GM20431 (cell line): Measurements from ENCODE around the gene CD70.
"Not testable (repeated sequence)": the region's sequence is repeated elsewhere in the genome, so short reads cannot be mapped to it uniquely, and the experiment has no call there.

ENCODE experiments used
- in situ Hi-C: fragments of 300-500 bp; cut with MseI, MboI; formaldehyde crosslinking; loops from one replicate; pipeline ENCODE4 v1.15.0; 2020; ENCODE audit warnings: low sequenced_read_pairs; ENCODE audit not compliant: unreplicated experiment

The CD70 gene

DNA sequence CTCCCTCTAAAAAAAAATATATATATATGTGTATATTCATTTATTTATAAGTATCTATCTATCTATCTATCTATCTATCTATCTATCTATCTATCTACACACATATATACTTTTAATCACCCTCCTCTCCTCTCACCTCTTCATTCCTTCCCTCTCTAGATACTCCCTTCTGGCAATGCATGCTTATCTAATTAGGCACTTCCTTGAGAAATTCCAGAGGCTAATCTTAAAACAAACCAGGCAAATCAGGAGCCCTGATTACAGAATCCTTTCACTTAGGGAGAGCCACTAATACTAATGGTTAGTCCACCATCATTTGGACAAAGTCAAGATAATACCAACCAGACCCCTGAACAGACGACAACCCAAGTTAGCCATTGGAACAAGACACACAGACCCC is 17.6 kb downstream of the CD70 start:
- in situ Hi-C loops = no loop called here

DNA sequence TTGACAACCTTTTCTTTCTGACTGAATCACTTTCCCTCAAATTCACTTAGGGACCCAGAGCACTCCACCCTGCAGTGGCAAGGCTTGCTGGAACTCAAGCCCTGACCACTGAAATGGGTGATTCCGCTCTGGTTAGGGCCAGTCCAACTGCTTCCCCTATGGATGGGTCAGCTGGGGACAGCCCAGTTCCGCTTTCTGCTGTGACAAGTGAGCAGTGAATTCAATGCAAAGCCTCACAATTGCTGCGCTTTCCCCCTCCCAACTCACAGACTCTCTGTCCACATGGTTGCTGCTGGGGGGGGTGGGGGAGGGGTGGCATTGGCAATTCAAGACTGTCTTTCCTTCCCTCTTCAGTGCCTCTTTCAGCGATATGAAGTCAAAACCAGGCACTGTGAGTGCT is 18.7 kb downstream of the CD70 start:
- in situ Hi-C loops = no loop called here

DNA sequence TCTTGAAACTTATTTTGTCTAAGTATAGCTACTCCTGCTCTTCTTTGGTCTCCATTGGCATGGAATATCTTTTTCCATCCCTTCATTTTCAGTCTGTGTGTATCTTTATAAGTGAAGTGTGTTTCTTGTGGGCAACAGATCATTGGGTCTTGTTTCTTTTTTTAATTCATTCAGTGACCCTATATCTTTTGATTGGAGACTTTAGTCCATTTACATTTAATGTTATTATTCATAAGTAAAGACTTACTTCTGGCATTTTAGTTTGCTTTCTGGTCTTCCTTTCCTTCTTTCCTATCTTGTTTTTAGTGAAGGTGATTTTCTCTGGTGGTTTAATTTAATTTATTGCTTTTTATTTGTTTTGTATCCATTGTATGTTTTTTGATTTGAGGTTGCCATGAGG is 19.8 kb downstream of the CD70 start:
- in situ Hi-C loops = no loop called here

DNA sequence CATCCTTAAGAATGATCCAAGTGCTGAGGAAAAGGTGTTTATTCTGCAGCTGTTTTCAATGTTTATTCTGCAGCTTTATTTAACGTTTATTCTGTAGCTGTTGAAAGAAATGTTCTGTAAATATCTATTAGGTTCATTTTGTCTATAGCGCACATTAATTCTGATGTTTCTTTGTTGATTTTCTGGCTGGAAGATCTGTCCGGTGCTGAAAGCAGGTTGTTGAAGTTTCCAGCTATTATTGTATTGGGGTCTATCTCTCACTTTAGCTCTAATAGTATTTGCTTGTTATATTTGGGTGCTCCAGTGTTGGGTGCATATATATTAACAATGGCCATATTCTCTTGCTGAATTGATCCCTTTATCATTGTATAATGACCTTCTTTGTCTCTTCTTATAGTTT is 20.2 kb downstream of the CD70 start:
- in situ Hi-C loops = no loop called here

DNA sequence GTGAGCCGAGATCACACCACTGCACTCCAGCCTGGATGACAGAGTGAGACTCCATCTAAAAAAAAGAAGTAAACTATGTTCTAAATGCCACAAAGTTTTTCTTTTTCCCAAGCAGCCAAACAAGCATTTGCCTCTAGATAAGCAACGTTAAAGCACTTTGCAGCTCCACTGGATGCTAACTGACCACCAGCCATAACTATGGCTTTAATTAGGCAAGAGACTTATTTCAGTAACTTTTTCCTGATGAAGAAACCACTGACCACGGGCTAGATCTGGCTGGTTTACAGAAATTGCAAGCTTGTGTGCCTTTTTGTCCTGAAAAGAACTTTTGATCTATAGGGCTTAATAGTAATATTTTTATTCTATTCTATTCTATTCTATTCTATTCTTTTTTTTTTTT is 22.1 kb downstream of the CD70 start:
- in situ Hi-C loops = no loop called here

DNA sequence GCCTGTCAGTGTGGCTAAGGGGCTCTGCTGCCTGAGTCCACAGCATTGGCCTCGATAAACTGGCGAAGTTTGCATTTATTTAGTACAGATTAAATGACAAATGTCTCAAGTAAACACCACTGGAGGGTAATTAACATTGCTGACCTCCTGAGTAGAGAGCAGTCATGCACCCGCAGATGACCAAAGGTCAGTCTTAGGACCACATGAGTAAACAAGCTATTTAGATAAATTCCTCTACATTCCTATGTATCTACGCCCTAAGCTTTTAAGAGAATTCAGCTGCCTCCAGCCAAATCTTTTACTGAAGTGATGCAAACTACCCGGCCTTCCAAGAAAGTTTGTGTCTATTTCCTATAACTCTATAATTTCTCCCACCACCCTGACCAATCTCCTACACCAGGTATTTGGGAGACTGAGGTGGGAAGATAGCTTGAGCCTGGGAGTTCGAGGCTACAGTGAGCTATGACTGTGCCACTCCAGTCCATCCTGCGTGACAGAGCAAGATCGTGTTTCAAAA is 22.9 kb downstream of the CD70 start:
- in situ Hi-C loops = no loop called here

DNA sequence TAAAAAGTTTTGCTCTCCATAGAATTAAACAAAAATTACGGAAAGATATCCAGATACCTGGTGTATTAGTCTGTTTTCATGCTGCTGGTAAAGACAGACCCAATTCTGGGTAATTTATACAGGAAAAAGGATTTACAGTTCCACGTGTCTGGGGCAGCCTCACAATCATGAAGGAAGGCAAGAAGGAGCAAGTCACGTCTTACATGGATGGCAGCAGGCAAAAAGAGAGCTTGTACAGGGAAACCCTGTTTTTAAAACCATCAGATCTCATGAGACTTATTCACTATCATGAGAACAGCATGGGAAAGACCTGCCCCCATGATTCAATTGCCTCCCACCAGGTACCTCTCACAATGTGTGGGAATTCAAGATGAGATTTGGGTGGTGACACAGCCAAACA is 24.2 kb downstream of the CD70 start:
- in situ Hi-C loops = not testable (repeated sequence)

DNA sequence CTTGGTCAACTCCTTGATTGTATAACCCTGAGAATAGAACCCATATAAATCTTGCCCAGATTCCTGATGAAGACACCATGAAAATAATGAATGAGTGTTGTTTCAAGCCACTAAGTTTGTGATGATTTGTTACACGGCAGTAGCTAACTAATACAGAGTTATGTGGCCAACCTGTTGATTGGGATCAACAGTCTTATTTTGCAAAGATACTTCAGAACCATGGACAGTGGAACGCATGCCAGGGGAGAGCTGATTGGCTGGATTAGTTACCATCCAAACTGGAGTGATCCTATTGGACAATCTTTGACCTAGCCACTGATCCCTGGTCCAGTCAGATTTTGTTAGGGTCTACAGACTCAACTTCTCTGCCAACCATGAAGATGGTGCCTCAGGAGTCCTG is 26.6 kb downstream of the CD70 start:
- in situ Hi-C loops = no loop called here

DNA sequence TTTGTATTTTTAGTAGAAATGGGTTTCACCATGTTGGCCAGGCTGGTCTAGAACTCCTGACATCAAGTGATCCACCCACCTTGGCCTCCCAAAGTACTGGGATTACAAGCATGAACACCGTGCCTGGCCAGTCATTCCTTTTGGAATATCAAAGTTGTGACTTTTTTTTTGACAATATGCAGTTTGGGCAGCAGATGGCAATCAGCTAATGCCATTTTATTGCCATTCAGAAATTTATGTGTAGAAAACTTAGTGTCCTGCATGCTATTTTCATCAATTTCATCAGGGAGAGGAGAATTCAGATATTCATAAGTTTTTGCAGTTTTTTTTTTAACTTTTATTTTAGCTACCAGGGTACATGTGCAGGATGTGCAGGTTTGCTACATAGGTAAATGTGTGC is 28.5 kb downstream of the CD70 start:
- in situ Hi-C loops = not testable (repeated sequence)

DNA sequence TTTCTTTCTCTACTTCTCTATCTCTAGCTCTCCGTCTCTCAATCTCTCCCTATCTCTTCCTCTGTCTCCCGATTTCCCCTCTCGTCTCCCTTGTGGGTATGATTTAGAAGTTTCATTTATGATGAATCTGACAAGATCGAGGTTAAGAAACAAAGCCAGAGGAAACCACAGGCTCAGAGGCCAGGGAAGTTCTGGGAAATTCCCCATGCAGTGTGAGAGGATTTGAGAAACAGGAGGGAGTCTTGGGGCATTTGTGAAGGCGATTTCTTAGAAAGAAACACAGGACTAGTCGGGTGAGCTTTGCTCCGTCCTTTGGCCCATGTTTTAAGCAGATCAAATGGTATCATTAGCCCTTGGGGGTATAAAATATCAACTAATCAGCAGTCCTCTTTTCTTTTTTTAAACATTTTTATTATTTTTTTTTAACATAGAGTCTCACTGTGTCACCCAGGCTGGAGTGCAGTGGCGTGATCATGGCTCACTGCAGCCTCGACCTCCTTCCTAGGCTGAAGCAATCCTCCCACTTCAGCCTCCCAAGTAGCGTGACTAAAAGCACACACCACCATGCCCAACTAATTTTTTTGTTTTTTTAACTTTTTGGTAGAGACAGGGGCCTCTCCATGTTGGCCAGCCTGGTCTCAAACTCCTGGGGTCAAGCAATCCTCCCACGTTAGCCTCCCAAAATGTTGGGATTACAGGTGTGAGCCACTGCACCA is 34.3 kb downstream of the CD70 start:
- in situ Hi-C loops = no loop called here

DNA sequence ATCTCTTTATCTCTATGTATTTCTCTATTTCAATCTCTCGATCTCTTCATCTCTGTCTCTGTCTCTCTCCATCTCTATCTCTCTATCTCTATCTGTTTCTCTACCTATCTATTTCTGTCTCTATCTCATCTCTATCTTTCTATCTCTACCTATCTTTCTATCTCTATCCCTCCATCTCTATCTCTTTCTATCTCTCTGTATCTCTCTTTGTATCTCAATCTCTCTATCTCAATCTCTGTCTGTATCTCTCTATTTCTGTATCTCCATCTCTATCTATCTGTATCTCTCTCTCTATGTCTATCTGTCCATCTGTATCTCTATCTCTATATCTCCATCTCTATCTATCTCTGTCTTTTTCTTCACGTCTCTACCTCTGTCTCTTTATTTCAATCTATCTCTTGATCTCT is 34.9 kb downstream of the CD70 start:
- in situ Hi-C loops = no loop called here

DNA sequence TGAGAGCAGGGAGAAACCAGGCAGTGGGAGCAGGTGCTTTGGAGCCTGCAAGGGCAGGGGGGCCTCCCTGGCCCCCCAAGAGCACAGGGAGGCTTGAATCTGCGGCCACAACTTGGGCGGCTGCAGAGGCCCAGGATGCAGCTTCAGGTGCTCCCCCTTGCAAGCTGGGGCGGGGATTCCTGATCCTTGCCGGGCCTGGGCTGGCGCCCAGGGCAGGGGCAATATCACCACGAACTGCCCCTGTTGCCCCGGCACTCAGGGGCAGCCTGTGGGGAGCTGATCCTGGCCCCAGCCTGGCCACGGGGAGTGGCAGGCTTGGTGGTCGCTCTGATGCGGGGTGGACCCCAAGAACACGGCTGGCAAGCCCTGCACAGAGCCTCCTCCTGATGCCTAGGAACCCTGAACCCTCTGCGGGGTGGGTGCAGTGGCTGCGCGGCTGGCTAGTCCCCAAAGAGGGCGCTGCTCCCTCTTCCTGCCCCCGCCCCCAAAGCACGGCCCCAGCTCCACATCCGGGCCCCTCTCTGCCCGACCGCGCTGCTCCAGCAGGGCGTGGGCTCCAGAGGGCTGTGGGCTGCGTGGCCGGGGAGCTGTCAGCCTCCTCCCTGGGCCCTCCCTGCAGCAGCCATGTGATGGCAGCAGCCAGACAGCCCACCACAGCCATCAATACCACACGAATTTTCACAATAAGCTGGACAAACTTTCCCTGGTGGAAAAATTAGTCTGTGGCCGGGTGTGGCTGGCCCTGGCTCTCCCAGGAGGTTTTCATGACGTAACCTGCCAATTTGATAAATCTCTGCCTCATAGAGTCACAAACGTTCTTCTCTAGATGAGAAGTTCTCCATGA is 39.1 kb downstream of the CD70 start:
- in situ Hi-C loops = no loop called here

DNA sequence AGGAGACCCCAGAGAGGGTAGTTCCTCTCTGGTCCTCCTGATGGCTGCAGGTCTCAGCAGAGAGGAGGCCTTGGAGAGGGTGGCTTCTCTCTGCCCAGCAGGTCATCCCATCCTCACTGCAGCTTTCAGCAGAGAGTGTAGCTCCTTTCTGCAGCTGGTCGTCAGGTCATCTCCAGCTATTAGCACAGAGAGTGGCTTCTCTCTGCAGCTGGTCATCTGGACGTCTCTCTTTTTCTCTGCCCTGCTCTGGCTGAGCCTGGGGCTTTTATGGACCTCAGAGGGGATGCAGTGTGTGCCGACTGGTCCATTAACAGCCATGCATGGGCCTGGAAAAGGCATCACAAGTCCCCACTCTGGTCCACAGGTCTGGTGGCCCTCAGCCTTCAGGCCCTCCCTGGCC is 39.9 kb downstream of the CD70 start:
- in situ Hi-C loops = no loop called here

DNA sequence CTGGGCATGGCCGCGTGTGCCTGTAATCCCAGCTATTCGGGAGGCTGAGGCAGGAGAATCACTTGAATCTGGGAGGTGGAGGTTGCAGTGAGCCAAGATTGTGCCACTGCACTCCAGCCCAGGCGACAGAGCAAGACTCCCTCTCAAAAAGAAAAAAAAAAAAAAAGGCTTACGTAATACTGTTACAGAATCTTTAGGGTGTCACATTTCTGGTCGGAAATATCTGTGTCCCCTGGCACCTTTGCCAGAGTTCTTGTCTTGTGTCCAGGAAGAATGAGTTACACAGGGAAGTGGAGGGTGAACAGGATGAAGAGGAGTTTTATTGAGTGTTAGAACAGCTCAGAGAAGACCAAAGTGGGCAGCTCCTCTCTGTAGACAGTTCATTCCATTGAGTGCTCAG is 40.3 kb downstream of the CD70 start:
- in situ Hi-C loops = not testable (repeated sequence)

DNA sequence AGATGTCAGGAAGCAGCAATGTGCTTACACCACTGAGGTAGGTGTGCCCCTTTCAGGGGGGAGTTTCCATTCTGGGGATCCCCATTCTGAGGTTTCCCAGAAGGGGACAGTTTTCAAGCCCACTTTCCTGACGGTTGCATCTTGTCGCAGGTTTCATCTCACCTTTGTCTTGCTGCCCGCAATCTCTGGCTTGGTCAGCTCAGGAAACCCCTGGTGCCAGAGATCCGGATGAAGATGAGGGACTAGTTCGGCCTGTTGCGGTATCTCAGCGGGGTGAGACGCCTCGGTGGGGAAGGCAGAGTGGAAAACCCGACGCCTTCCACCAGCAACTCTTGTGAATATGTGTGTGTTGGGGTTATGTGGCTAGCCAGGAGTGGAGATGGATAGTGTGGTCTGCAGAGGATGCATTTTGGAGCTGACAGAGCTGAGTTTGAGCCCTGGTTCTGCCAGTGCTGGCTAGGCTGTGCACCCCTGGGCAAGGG is 47.0 kb downstream of the CD70 start:
- in situ Hi-C loops = no loop called here

DNA sequence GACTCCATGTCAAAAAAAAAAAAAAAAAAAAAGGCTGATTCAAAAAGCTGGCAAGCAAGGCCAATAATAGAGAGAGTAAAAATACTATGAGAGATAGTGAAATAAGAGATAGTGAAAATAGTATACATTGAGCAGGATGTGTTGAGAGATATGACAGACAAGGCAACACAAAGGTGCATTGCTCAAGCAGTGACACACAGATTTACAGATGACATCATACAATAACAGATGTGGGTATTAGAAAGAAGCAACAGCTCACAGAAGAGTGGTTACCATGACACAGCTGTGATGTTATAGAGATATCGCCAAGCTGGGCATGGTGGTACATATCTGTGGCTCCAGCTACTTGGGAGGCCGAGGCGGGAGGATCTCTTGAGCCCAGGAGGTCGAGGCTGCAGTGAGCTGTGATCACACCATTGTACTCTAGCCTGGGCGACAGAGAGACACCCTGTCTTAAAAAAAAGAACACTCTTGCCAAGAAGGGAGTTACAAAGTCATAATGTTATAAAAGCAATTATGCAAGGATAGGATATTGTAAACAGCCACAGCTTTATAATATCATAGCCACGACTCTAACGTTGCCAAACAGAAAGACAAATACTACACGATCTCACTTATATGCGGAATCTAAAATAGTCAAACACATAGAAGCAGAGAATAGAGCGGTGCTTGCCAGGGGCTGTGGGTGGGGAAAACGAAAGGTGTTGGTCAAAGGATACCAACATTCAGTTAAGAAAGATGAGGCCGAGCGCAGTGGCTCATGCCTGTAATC is 49.8 kb downstream of the CD70 start:
- in situ Hi-C loops = no loop called here

DNA sequence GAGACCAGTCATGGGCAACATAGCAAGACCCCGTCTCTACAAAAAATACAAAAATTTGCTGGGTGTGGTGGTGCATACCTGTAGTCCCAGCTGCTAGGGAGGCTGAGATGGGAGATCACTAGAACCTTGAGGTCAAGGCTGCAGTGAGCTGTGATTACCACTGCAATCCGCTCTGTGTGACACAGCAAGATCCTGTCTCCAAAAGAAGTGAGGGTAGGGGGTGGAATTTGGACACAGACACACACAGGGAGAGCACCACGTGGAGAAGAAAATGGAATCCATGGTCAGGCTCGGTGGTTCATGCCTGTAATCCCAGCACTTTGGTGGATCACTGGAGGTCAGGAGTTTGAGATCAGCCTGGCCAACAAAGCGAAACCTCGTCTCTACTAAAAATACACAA is 51.4 kb downstream of the CD70 start:
- in situ Hi-C loops = no loop called here
